GM08714 (cell line): Measurements from ENCODE around the gene CSTA.

Source experiments
- H3K4me3 ChIP-seq: fragments of 200-500 bp; sonication (Bioruptor generic); 2 replicates; pipeline ENCODE4 v1.5.1; 2014; ENCODE audit warnings: mild to moderate bottlenecking, low read length, inconsistent platforms
- ZNF274 ChIP-seq: IDR thresholded peaks from 2 replicates; pipeline ENCODE4 v1.6.1; 2012; ENCODE audit warnings: mild to moderate bottlenecking, low read depth, low read length

CSTA gene

DNA sequence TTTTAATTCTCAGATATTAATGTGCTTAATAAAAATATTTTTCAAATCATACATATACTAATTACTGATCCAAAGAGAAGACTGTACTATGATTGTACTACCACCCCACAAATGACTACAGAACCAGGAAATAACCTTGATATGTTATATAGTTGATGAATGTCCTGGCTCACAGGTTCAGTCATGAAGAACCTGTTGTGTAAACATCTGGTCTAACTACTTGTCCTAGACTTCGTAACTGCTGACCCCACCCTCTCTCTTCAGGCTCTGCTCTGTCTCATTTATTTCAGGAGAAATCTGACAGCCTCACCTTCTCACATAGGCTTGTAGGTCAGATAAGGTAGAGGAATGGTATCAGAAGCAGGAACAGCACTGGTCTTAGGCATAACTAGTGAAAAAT lies 14.7 kb upstream of the CSTA start:
- TF ChIP-seq ZNF274, result no peak
- no peak overlapping the region for H3K4me3 ChIP-seq

DNA sequence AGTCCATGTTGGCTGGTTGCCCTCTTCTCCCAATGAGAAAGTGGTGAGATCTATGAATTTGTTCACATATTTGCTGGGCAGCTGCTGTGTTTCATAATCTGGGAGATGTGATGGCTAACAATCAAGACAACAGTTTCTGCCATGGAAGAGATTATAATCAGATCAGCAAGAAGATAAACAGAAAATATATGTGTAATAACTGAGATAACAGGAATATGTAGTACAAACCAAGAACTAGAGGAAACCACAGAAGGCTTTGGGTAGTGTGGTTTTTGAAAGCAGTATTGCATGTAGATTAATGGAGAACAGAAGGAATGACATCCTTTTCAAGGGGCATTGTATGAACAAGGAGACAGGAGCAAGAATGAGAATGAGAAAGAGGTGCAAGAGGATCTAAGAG lies 12.2 kb upstream of the CSTA start:
- TF ChIP-seq ZNF274, result no peak
- no peak overlapping the region for H3K4me3 ChIP-seq

DNA sequence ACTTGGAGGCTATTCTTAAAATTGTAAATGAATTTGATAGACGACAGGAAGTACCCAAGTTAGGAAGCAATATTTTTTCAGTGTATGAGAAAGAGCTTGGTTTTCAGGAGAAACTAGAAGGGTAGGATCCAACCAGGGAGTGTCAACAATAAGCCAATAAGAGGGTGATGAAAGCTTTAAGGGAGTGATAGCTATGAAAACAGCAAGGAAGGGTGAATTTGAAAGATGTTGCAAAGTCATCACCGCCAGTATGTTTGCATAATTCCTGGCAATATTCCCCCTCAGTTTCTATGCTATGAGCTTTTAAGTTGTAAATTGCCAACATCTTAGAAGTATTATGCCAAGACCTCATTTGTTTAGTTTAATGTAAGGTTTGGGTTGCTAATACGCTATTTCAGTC lies 11.8 kb upstream of the CSTA start:
- no peak for TF ChIP-seq ZNF274
- no peak overlapping the region for H3K4me3 ChIP-seq

DNA sequence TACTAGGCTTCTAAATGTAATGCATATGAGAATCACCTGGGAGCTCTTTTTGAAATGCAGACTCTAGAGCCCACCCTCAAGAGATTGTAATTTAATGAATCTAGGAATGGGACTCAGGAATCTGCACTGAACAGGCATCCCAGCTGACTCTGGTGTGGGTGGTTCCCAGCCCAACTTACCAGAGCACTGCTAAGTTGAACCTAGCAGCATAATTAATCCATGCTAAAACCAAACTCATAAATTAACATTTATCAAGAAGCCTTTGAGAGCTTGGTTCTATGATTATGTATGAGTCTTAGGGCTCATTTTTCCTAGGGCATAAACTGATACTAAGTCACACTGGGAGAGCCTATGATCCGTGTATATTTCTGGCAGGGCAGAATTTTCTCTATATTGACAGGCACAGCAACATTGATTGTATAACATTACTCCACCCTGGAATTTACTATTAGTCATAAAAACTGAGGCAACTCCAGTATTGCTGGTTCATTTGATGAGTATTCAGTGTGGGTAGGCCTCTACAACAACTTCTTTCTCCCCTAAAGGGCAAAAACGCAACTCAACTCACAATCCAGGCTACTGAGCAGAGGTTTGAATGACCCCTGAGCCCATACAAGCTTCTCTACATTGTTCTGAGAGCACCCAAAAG lies 10.7 kb upstream of the CSTA start:
- no peak overlapping the region for H3K4me3 ChIP-seq

DNA sequence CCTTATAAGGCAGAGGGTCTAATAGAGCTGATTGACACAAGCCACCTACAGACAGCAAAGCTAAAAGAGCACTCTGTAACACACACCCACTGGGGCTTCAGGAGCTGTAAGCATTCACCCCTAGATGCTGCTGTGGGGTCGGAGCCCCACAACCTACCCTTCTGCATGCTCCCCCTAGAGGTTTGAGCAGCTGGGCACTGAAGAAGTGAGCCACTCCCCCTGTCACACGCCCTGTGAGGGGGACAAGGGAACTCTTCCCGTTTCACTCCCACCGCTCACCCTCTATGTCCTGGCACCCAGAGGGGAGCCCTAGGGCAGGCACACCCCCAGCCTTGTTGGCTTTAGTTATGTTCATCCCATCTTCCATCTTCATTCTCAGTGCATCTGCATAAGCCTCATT lies 9.4 kb upstream of the CSTA start:
- no peak overlapping the region for H3K4me3 ChIP-seq

More for the DNA sequence above, 10.7 kb upstream of the CSTA start:
- no peak for TF ChIP-seq ZNF274

DNA sequence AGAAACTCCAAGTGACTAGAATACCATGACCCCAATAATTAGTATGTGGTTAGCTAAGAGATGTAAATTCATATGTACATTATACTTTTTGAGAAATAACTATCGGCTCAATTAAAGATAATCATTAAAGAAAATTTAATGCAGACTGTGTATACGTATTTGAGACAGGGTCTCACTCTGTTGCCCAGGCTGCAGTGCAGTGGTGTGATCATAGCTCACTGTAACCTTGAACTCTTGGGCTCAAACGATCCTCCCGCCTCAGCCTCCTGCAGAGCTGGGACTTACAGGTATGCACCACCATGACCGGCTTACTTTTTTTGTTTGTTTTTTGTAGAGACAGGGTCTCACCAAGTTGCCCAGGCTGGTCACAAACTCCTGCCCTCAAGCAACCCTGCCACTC lies 8.7 kb upstream of the CSTA start:
- no peak for TF ChIP-seq ZNF274
- H3K4me3 ChIP-seq, result no peak overlapping the region

More for the DNA sequence above, 9.4 kb upstream of the CSTA start:
- no peak for TF ChIP-seq ZNF274

DNA sequence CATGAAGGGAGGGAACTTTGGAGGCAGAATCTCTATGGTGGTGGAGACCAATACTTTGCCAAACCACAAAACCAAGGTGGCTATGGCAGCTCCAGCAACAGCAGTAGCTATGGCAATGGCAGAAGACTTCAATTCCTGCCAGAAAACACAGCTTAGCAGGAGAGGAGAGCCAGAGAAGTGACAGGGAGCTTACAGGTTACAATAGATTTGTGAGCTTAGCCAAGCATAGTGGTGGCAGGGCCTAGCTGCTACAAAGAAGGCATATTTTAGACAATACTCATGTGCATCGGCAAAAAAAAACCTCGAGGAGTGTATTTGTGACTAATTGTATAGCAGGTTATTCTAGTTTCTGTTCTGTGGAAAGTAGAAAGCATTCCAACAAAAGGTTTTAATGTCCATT lies 6.4 kb upstream of the CSTA start:
- H3K4me3 ChIP-seq, result no peak overlapping the region
- no peak for TF ChIP-seq ZNF274

DNA sequence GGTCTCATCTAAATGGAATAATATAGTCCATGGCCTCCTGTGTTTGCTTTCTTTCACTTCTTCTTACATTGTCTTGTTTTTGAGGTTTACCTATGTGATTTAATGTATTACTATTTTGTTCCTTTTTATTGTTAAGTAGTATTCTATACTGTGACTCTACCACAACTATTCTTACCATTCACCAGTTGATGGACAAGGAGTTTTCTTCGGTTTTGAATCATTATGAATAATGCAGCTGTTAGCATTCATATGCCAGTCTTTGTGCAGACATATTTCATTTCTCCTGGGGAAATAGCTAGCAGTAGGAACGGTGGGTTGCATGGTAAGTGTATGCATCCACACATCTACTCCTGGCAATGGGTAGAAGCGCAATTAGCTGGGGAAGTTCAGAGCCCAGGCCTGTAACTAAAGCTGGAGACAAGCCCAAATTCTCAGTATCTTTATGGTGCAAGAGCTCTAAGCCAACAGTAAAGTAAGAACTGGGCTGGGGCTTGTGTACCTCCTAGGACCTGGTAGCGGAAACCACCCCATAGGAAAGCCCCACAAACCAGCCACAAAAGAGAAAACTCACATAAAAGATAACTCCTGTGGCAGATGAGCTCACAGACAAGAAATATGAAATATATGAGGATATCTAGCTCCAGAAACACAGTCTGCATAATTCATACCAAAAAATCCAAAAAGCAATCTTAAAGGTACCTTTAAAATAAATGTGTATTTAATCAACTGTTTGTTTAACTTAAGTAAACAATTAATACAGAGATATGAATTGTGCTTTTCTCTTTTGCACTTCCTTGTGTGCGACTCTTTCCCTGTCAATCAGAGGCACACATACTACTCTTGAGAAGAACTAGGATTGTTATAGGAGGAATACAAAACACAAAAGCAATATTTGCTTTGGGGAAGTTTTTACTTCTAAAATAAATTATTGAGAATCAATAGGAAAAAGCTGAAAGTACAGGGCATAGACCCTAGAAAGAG lies 2.7 kb upstream of the CSTA start:
- TF ChIP-seq ZNF274, result no peak
- no peak overlapping the region for H3K4me3 ChIP-seq

DNA sequence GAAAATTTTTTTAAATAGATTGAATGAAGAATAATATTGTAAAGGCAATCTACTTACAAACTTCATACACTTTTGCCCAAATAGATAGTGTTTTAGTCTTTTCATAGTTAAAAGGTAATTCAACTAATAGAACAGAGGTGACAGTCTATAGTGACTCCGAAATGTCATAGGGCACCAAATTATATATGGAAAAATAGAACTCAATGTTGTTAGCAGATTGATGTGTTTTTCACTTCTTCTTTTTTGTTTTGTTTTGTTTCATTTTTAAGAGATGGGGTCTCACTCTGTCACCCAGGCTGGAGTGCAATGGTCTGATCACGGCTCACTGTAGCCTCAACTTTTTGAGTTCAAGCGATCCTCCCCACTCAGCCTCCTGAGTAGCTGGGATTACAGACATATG lies 721 bp downstream of the CSTA start:
- no peak for TF ChIP-seq ZNF274
- H3K4me3 ChIP-seq, result no peak overlapping the region

DNA sequence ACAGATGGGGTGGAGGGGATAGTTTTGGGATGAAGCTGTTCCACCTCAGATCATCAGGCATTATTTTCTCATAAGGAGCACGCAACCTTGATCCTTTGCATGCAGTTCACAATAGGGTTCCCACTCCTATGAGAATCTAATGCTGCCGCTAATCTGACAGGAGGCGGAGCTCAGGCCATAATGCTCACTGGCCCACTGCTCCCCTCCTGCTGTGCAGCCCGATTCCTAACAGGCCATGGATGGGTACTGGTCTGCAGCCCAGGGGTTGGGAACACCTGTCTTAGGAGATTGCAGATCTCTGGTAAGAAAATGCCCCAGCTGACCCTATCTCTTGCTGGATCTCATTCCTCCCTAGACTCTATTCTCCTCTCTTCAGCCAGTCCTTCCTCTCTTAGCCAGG lies 6.8 kb downstream of the CSTA start:
- no peak for TF ChIP-seq ZNF274
- no peak overlapping the region for H3K4me3 ChIP-seq

DNA sequence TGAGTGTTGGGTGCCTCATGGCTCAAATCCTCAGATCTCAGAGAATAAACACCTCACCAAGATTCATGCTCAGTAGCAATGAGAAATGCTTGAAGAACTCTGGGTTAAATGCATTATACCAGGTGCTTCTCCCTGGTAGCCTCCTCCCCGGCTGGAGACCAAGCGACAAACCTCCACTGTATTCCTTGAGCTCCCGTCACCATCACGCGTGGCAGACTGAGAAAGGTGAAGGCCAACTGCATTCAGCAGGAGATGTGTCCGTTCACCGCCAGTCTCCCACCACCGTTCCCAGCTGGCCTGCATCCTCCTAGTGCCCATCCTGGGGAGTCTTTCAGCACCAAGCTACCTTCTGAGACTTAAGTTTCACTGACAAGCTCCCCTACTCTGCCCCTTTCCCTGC lies 7.5 kb downstream of the CSTA start:
- H3K4me3 ChIP-seq, result no peak overlapping the region
- no peak for TF ChIP-seq ZNF274

DNA sequence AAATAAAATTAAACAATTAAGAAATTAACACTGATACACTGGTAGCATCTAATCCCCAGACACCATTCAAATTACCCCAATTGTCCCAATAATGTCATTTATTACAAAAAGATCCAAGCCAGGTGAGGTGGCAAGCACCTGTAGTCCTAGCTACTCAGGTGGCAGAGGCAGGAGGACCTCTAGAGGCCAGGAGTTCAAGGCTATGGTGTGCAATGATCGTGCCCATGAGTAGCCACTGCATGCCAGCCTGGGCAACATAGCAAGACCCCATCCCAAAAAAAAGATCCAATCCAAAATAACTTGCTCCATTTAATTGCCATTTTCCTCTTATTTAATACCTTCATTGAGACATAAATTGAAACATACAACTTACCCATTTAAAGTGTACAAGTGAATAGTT lies 17.8 kb downstream of the CSTA start:
- H3K4me3 ChIP-seq, result no peak overlapping the region
- no peak for TF ChIP-seq ZNF274

DNA sequence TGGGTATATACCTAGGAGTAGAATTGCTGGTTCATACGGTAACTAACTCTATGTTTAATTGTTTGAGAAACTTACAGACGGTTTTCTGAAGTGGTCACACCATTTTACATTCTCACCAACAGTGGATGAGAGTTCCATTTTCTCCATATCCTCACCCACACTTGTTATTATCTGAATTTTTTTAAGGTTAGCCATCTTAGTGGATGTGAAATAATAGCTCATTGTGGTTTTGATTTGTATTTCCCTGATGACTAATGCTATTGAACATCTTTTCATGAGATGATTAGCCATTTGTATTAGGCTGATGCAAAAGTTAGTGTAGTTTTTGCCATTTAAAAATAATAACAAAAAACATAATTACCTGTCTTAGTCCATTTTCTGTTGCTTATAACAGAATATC lies 18.6 kb downstream of the CSTA start:
- no peak for TF ChIP-seq ZNF274
- no peak overlapping the region for H3K4me3 ChIP-seq

DNA sequence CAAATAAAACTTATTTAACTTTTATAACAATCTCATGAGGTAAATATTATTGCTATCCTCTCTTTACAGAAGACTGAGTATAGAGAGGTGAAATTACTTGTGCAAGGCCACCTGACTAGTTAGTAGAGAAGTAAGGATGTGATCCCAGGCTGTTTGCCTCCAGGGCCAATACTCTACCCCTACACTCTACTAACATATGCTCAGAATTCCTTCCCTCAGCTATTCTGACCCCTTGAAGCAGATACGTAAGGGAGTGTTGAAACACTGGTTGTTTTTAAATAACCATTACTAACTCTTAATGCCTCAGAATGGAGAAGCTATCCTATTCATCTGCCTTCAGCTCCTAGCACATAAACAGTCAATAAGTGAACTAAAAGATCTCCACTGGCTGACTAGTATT lies 24.1 kb downstream of the CSTA start:
- TF ChIP-seq ZNF274, result no peak

DNA sequence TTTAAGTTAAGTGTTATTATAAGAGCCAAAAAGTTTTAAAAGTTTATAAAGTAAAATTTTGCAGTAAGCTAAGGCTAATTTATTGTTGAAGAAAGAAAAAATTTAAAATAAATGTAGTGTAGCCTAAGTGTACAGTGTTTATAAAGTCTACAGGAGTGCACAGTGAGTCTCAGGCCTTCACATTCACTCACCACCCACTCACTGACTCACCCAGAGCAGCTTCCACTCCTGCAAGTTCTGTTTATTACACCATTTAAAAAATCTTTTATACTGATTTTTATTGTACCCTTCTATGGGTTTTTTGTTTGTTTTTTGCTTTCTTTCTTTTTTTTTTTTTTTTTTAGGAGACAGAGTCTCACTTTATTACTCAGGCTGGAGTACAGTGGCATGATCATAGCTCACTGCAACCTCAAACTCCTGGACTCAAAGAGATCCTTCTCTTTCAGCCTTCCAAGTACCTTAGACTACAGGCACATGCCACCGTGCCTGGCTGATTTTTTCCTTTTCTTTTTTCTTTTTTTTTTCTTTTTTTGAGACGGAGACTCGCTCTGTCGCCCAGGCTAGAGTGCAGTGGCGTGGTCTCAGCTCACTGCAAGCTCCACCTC lies 25.9 kb downstream of the CSTA start:
- TF ChIP-seq ZNF274, result no peak
- H3K4me3 ChIP-seq, result no peak overlapping the region

More for the DNA sequence above, 24.1 kb downstream of the CSTA start:
- H3K4me3 ChIP-seq, result no peak overlapping the region
